Hepatocyte (in vitro differentiated cells): Measurements from ENCODE around the gene ACVR1. TPM values are rescaled to one million over a fixed set of nuclear protein-coding genes. Genes with fewer than 3 reads are reported as not detected.

Experiments
- DNase-seq: peaks from one replicate; pipeline ENCODE4 v3.0.0-alpha.2; 2016; ENCODE audit warnings: low spot score
- H2AFZ ChIP-seq: fragments of 200-600 bp; sonication (generic); 2 replicates; pipeline ENCODE4 v1.6.0; 2016; ENCODE audit warnings: antibody characterized with exemption, mild to moderate bottlenecking
- H3K27ac ChIP-seq: fragments of 200-600 bp; sonication (generic); 2 replicates; pipeline ENCODE4 v1.5.1; 2016; ENCODE audit warnings: mild to moderate bottlenecking
- H3K27me3 ChIP-seq: fragments of 200-600 bp; sonication (generic); 2 replicates; pipeline ENCODE4 v1.6.1; 2016
- H3K36me3 ChIP-seq: fragments of 200-600 bp; sonication (generic); replicated peaks from 2 replicates; pipeline ENCODE4 v1.5.1; 2016; ENCODE audit warnings: low read depth; ENCODE audit not compliant: insufficient read depth
- H3K4me1 ChIP-seq: fragments of 200-600 bp; sonication (generic); 2 replicates; pipeline ENCODE4 v1.5.1; 2016; ENCODE audit warnings: mild to moderate bottlenecking, moderate library complexity; ENCODE audit not compliant: insufficient read depth
- H3K4me2 ChIP-seq: fragments of 200-600 bp; sonication (generic); 2 replicates; pipeline ENCODE4 v1.6.0; 2016
- H3K4me3 ChIP-seq: fragments of 200-600 bp; sonication (generic); 2 replicates; pipeline ENCODE4 v1.5.1; 2016; ENCODE audit warnings: mild to moderate bottlenecking
- H3K79me2 ChIP-seq: fragments of 200-600 bp; sonication (generic); 2 replicates; pipeline ENCODE4 v1.6.0; 2017; ENCODE audit warnings: mild to moderate bottlenecking
- H3K9me2 ChIP-seq: fragments of 200-600 bp; sonication (generic); replicated peaks from 2 replicates; pipeline ENCODE4 v1.6.0; 2017; ENCODE audit warnings: mild to moderate bottlenecking; ENCODE audit not compliant: insufficient read depth
- H3K9me3 ChIP-seq: fragments of 200-600 bp; sonication (generic); 2 replicates; pipeline ENCODE4 v1.5.1; 2016; ENCODE audit warnings: low read depth, mild to moderate bottlenecking
- H4K20me1 ChIP-seq: fragments of 200-600 bp; sonication (generic); 2 replicates; pipeline ENCODE4 v1.6.0; 2016; ENCODE audit warnings: mild to moderate bottlenecking; ENCODE audit not compliant: insufficient read depth, poor library complexity, severe bottlenecking
- EZH2 ChIP-seq: fragments of 200-600 bp; sonication (generic); IDR thresholded peaks from 2 replicates; pipeline ENCODE4 v1.6.1; 2016; ENCODE audit warnings: antibody characterized with exemption, mild to moderate bottlenecking, borderline replicate concordance
- EZH2phosphoT487 ChIP-seq: fragments of 200-600 bp; sonication (generic); IDR thresholded peaks from one replicate; pipeline ENCODE4 v1.6.1; 2018; ENCODE audit warnings: antibody characterized with exemption, mild to moderate bottlenecking, low read depth, moderate library complexity; ENCODE audit not compliant: unreplicated experiment, severe bottlenecking
- WGBS: methylation state at CpG from one replicate; pipeline ENCODE4 v1.1.6; 2016; ENCODE audit warnings: low lambda C conversion rate; ENCODE audit errors: missing lambda C conversion rate; 5-methylcytosine and 5-hydroxymethylcytosine counted together
- polyA plus RNA-seq: library from polyadenylated mRNA; unstranded; fragments of >200 nt; fragmentation: Nextera tagmentation; extraction: Ambion mirVana; gene quantifications from 2 replicates; pipeline ENCODE4 v1.2.1, GENCODE V29; 2016
- total RNA-seq: library from RNA; depleted of rRNA; stranded (reverse); fragments of >200 nt; gene quantifications from 2 replicates; pipeline ENCODE4 v1.2.3, GENCODE V29; 2014
- TF ChIP-seq, protein P1 (sequence below): fragments of 200-600 bp; sonication (generic); IDR thresholded peaks from 2 replicates; pipeline ENCODE4 v1.5.1; 2016; ENCODE audit warnings: antibody characterized with exemption, mild to moderate bottlenecking; ENCODE audit not compliant: poor library complexity

Gene ACVR1
- total and polyA plus RNA-seq, 2 experiments from 2014 or later = 19.6 to 20.1 TPM

DNA sequence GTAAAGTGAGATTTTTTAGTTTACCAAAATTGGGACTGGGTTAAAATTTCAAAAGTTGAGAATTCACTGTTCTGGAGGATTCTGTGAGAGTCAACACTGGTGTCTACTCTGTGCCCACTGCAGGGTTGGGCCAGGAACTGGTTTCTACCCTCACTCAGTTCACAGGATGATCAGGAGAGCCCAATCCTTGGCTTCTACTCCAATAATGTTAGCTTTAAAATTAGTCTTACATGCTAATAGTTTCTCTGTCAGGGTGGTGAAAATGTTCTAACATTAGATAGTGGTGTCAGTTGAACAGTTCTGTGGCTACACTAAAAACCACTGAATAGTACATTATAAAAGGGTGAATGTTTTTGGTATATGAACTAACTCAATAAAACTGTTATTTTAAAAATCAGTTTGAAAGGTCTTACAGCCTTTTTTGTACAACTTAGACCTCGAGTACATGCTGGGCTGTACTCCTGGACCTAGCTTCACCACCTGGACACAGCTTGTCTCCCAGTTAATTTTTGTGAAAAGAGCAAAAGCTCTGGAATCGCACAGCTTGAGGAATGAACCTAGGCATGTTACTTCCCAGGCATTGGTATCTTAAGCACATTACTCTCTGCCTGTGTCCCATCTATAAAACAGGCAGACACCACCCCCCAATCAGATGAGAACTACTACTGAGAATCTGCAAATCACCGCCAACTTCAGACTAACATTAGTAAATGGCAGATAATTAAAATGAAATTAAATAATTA, 44.4 kb downstream of the ACVR1 start:
- H3K4me1 ChIP-seq = peaks cover 15% of the 10 kb centered on the region
- no peak overlapping the region for H2AFZ ChIP-seq
- H4K20me1 ChIP-seq = no peaks in the 10 kb centered on the region
- no peak for DNase-seq
- no peak overlapping the region for H3K4me2 ChIP-seq
- H3K36me3 ChIP-seq = no peaks in the 10 kb centered on the region
- no peaks in the 10 kb centered on the region for H3K9me3 ChIP-seq
- H3K4me3 ChIP-seq = no peak overlapping the region
- TF ChIP-seq, protein P1, sequence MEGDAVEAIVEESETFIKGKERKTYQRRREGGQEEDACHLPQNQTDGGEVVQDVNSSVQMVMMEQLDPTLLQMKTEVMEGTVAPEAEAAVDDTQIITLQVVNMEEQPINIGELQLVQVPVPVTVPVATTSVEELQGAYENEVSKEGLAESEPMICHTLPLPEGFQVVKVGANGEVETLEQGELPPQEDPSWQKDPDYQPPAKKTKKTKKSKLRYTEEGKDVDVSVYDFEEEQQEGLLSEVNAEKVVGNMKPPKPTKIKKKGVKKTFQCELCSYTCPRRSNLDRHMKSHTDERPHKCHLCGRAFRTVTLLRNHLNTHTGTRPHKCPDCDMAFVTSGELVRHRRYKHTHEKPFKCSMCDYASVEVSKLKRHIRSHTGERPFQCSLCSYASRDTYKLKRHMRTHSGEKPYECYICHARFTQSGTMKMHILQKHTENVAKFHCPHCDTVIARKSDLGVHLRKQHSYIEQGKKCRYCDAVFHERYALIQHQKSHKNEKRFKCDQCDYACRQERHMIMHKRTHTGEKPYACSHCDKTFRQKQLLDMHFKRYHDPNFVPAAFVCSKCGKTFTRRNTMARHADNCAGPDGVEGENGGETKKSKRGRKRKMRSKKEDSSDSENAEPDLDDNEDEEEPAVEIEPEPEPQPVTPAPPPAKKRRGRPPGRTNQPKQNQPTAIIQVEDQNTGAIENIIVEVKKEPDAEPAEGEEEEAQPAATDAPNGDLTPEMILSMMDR = no peak
- WGBS = 88% methylated on average over 3 of the region's 3 CpGs
- peak overlapping the region; percentile 91 for H3K27ac ChIP-seq
- H3K9me2 ChIP-seq = no peaks in the 10 kb centered on the region
- peaks cover 72% of the 10 kb centered on the region for H3K79me2 ChIP-seq
- no peaks in the 10 kb centered on the region for H3K27me3 ChIP-seq

DNA sequence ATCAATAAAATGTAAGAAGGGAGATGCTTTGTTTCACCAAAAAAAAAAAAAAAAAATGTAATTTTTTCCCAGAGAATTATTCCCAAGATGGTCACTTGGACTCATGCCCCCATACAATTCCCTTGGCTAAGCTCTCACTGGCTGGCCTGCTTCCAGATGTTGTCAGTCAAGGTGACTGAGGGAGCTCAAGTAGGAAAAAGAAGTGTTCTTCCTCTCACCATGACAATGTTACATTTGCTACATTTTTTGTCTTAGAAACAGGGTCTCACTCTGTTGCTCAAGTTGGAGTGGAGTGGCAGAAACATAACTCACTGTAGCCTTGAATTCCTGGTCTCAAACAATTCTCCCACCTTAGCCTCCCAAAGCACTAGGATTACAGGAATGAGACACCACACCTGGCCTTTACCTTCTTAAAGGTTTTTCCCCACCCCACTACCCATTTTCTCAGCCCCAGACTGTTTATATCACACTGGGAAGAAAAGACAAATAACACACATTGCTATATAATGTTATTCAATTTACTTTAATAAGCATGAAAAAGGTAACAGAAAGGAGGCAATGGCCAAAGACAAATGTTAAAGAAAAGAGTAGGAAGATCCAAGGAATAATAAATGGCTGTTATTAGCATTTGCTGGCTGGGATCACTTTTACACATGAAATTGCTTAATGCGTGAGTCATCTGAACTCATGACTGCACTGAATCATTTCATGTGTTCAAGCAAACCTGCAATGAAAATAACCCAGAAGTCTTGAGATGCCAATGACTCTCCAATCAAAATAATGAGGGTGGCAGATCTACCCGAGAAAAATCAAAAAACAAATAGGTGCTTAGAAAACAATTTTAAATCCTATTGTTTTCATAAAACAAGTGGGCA, 45.2 kb downstream of the ACVR1 start:
- Histone ChIP-seq H4K20me1 (no peaks in the 10 kb centered on the region), H3K9me3 (no peaks in the 10 kb centered on the region), H3K79me2 (peaks cover 64% of the 10 kb centered on the region), H3K9me2 (no peaks in the 10 kb centered on the region), H3K4me1 (peaks cover 11% of the 10 kb centered on the region), H3K27ac (peak overlapping the region; percentile 91), H2AFZ (no peak overlapping the region), H3K4me2 (no peak overlapping the region), H3K36me3 (no peaks in the 10 kb centered on the region), H3K27me3 (no peaks in the 10 kb centered on the region), H3K4me3 (no peak overlapping the region)
- TF ChIP-seq EZH2phosphoT487 (no peak), EZH2 (no peak)
- TF ChIP-seq, protein P1 = no peak
- WGBS = 80% methylated on average over 2 of the region's 2 CpGs
- peak; percentile 72 for DNase-seq

DNA sequence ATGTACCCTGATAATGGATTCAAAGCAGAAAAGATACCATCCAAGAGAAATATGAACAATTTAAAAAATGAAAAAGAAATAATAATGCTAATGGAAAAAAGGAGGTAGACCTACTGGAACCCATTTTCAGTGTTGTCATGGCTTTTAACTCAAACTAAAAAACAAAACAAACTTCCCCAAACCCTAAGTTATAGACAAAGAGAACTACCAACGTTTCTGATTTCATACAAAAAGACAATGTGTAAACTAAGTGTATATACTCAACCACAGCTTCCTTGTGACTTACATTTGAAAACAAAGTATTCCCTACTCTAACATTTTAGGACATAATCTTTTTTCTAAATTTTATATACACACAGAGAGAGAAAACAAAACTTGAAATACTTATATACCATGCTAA, 45.9 kb downstream of the ACVR1 start:
- H3K4me3 ChIP-seq = no peak overlapping the region
- H2AFZ ChIP-seq = no peak overlapping the region
- WGBS = 75% methylated on average over 1 of the region's 1 CpG
- no peaks in the 10 kb centered on the region for H4K20me1 ChIP-seq
- H3K4me2 ChIP-seq = no peak overlapping the region
- peaks cover 59% of the 10 kb centered on the region for H3K79me2 ChIP-seq
- peak overlapping the region; percentile 91 for H3K27ac ChIP-seq
- H3K36me3 ChIP-seq = no peaks in the 10 kb centered on the region
- no peaks in the 10 kb centered on the region for H3K27me3 ChIP-seq
- no peaks in the 10 kb centered on the region for H3K9me2 ChIP-seq
- H3K4me1 ChIP-seq = peaks cover 11% of the 10 kb centered on the region
- DNase-seq = no peak
- no peaks in the 10 kb centered on the region for H3K9me3 ChIP-seq
- TF ChIP-seq EZH2 = no peak
- TF ChIP-seq EZH2phosphoT487 = no peak
- TF ChIP-seq, protein P1 = no peak
